GM10266 (cell line): ENCODE results near the gene ADAM15.

ENCODE experiments used
- DNase-seq: peaks from one replicate; pipeline ENCODE4 v3.0.0; 2012; ENCODE audit errors: extremely low spot score
- CTCF ChIP-seq: IDR thresholded peaks from 2 replicates; pipeline ENCODE4 v1.5.1; 2012; ENCODE audit warnings: mild to moderate bottlenecking, low read depth; ENCODE audit not compliant: control insufficient read depth, insufficient read depth; ENCODE audit errors: missing control alignments

The ADAM15 gene

GRCh38 chr1:155070721-155071569, 19.8 kb downstream of the ADAM15 start:
- DNase-seq, result peak; percentile 84
- TF ChIP-seq CTCF, result peak; percentile 53

- DNase-seq, result no peak
- no peak for TF ChIP-seq CTCF
Observed at GRCh38 chr1:155071701-155072100, 20.6 kb downstream of the ADAM15 start.

GRCh38 chr1:155072531-155073289, 21.6 kb downstream of the ADAM15 start:
- no peak for TF ChIP-seq CTCF
- DNase-seq, result no peak

- no peak for TF ChIP-seq CTCF
- no peak for DNase-seq
Observed at GRCh38 chr1:155073377-155074242, 22.5 kb downstream of the ADAM15 start.

GRCh38 chr1:155075535-155075934, 24.4 kb downstream of the ADAM15 start:
- no peak for TF ChIP-seq CTCF
- DNase-seq, result no peak

GRCh38 chr1:155076371-155076770, 25.3 kb downstream of the ADAM15 start:
- no peak for TF ChIP-seq CTCF
- DNase-seq, result no peak

- DNase-seq, result no peak
- no peak for TF ChIP-seq CTCF
Observed at GRCh38 chr1:155077346-155077745, 26.2 kb downstream of the ADAM15 start.
